Esophagus squamous epithelium (tissue), 5 donors: ENCODE measurements around the gene ITPK1. TPM values are rescaled to one million over a fixed set of nuclear protein-coding genes. Genes with fewer than 3 reads are reported as not detected.

ENCODE experiments used
- DNase-seq: peaks from one replicate; lab custom pipeline; 2025; lab: John Stamatoyannopoulos, UW
- H3K27ac ChIP-seq, 4 donors: fragments of 200-600 bp; sonication (generic); one replicate each; pipeline ENCODE4 v1.5.1; 2016 to 2019; ENCODE audit warnings: mild to moderate bottlenecking in 1 of 4
- H3K27me3 ChIP-seq, 4 donors: fragments of 200-600 bp; sonication (generic); 1 replicate in 3 of 4; 2 replicates in 1 of 4; pipeline versions ENCODE4 v1.5.1 to v1.6.0; 2017 to 2021; ENCODE audit warnings: antibody characterized with exemption in 1 of 4
- H3K36me3 ChIP-seq, 3 donors: fragments of 200-600 bp; sonication (generic); one replicate each; pipeline ENCODE4 v1.5.1; 2016 to 2019
- H3K4me1 ChIP-seq, 3 donors: fragments of 200-600 bp; sonication (generic); one replicate each; pipeline ENCODE4 v1.5.1; 2017 to 2019
- H3K4me3 ChIP-seq, 4 donors: fragments of 200-600 bp; sonication (generic); 1 replicate in 3 of 4; 2 replicates in 1 of 4; pipeline ENCODE4 v1.5.1; 2016 to 2019; ENCODE audit warnings: mild to moderate bottlenecking in 2 of 4, moderate library complexity in 1 of 4
- H3K9me3 ChIP-seq, 3 donors: fragments of 200-600 bp; sonication (generic); one replicate each; pipeline ENCODE4 v1.5.1; 2016 to 2019
- CTCF ChIP-seq, 6 experiments: fragments of 450-650 bp in 4 of 6; fragments of 200-600 bp in 2 of 6; sonication (generic) in 2 of 6; IDR thresholded peaks; one replicate each; pipeline ENCODE4 v1.5.1; 2016 to 2019; ENCODE audit warnings: antibody characterized with exemption in 6 of 6, mild to moderate bottlenecking in 4 of 6, moderate library complexity in 4 of 6
- POLR2A ChIP-seq, 4 donors: fragments of 450-650 bp; IDR thresholded peaks; one replicate each; pipeline ENCODE4 v1.6.1; 2017; ENCODE audit warnings: antibody characterized with exemption in 4 of 4, mild to moderate bottlenecking in 4 of 4, moderate library complexity in 3 of 4
- WGBS, 2 donors: methylation state at CpG; one replicate each; pipeline ENCODE4 v1.1.5; 2018; 5-methylcytosine and 5-hydroxymethylcytosine counted together
- intact Hi-C: fragments of 100-400 bp; cut with DNase I; formaldehyde crosslinking; loops from one replicate; pipeline ENCODE4 v1.15.0; 2022
- total RNA-seq, 4 donors: library from RNA; depleted of rRNA; stranded (reverse); fragments of >200 nt; gene quantifications; one replicate each; pipeline ENCODE4 v1.1.0, GENCODE V29; 2016
- donor health status: DM: yes; HTN: yes; CAD: no.

The ITPK1 gene
- total RNA-seq, 4 donors from 2014 or later: 14.2 to 34.5 (median 25.8) TPM

- Histone ChIP-seq H3K9me3 (no peaks in the 10 kb centered on the region), H3K27ac (peak overlapping the region in 3 of 4 donors; percentile 19 to 48 (median 43)), H3K4me3 (no peak overlapping the region), H3K36me3 (peaks cover 0 to 34% (median 0%) of the 10 kb centered on the region in 3 donors), H3K27me3 (no peaks in the 10 kb centered on the region), H3K4me1 (peaks cover 0 to 20% (median 0%) of the 10 kb centered on the region in 3 donors)
- WGBS, 2 donors: 89 to 94% methylated on average over 8 to 9 of the region's 9 CpGs
- no peak for DNase-seq
- intact Hi-C loops: no loop called here
- TF ChIP-seq POLR2A (IDR thresholded peaks at IDR 0.05) (no peak), CTCF (IDR thresholded peaks at IDR 0.05) (no peak)
Observed at GRCh38 chr14:92993302-92993701, 122.4 kb downstream of the ITPK1 start.

- H3K36me3 ChIP-seq: peaks cover 0 to 25% (median 0%) of the 10 kb centered on the region in 3 donors
- TF ChIP-seq CTCF (IDR thresholded peaks at IDR 0.05) (no peak), POLR2A (IDR thresholded peaks at IDR 0.05) (no peak)
- no peak overlapping the region for H3K4me3 ChIP-seq
- H3K27ac ChIP-seq: peak overlapping the region in 1 of 4 donors; percentile 36
- WGBS, 2 donors: 81 to 96% methylated on average over 3 to 7 of the region's 8 CpGs
- H3K9me3 ChIP-seq: no peaks in the 10 kb centered on the region
- intact Hi-C loops: no loop called here
- DNase-seq: no peak
- H3K4me1 ChIP-seq: peaks cover 2 to 38% (median 15%) of the 10 kb centered on the region in 3 donors
- H3K27me3 ChIP-seq: no peaks in the 10 kb centered on the region
Observed at GRCh38 chr14:92991536-92991935, 124.2 kb downstream of the ITPK1 start.

- H3K27ac ChIP-seq: peak overlapping the region in 2 of 4 donors; percentile 25 to 36
- 79 to 81% methylated on average over 6 of the region's 22 CpGs for WGBS, 2 donors
Observed at GRCh38 chr14:92990456-92991430, 125.0 kb downstream of the ITPK1 start.

GRCh38 chr14:92988786-92989755 lies 126.7 kb downstream of the ITPK1 start:
- TF ChIP-seq CTCF (IDR thresholded peaks at IDR 0.05) (no peak), POLR2A (IDR thresholded peaks at IDR 0.05) (no peak)
- H3K27ac ChIP-seq: peak overlapping the region in 1 of 4 donors; percentile 9
- WGBS, 2 donors: 80 to 95% methylated on average over 7 of the region's 14 CpGs

More at GRCh38 chr14:92990456-92991430, 125.0 kb downstream of the ITPK1 start:
- H3K4me3 ChIP-seq: no peak overlapping the region
- intact Hi-C loops: no loop called here
- H3K9me3 ChIP-seq: no peaks in the 10 kb centered on the region
- no peaks in the 10 kb centered on the region for H3K27me3 ChIP-seq
- peaks cover 2 to 43% (median 16%) of the 10 kb centered on the region in 3 donors for H3K4me1 ChIP-seq
- peaks cover 0 to 25% (median 0%) of the 10 kb centered on the region in 3 donors for H3K36me3 ChIP-seq
- no peak for DNase-seq
- no peak for TF ChIP-seq CTCF (IDR thresholded peaks at IDR 0.05)
- no peak for TF ChIP-seq POLR2A (IDR thresholded peaks at IDR 0.05)

More at GRCh38 chr14:92988786-92989755, 126.7 kb downstream of the ITPK1 start:
- Histone ChIP-seq H3K36me3 (peaks cover 0 to 25% (median 0%) of the 10 kb centered on the region in 3 donors), H3K4me1 (peaks cover 2 to 48% (median 18%) of the 10 kb centered on the region in 3 donors), H3K4me3 (no peak overlapping the region), H3K9me3 (no peaks in the 10 kb centered on the region), H3K27me3 (no peaks in the 10 kb centered on the region)
- intact Hi-C loops: no loop called here
- no peak for DNase-seq
